NCI-H69 (cell line): ENCODE measurements around the gene SEMA4D.
A peak's percentile ranks its signal among the peaks of the same experiment; 100 is the strongest.

Source experiments
- DNase-seq: peaks from one replicate; lab custom pipeline; 2025; lab: John Stamatoyannopoulos, UW

Gene SEMA4D

GRCh38 chr9:89410641-89411350 is 87.1 kb downstream of the SEMA4D start:
- DNase-seq: peak; percentile 56

- no peak for DNase-seq
Measured at GRCh38 chr9:89410022-89410421, 87.9 kb downstream of the SEMA4D start.

GRCh38 chr9:89409466-89409865 is 88.4 kb downstream of the SEMA4D start:
- DNase-seq: no peak

GRCh38 chr9:89408628-89409101 is 89.2 kb downstream of the SEMA4D start:
- peak; percentile 55 for DNase-seq

- no peak for DNase-seq
Measured at GRCh38 chr9:89407070-89407469, 90.8 kb downstream of the SEMA4D start.

- no peak for DNase-seq
Measured at GRCh38 chr9:89405826-89406225, 92.1 kb downstream of the SEMA4D start.

- DNase-seq: no peak
Measured at GRCh38 chr9:89404074-89404473, 93.8 kb downstream of the SEMA4D start.

GRCh38 chr9:89402695-89403427 is 95.1 kb downstream of the SEMA4D start:
- no peak for DNase-seq

- DNase-seq: no peak
Measured at GRCh38 chr9:89400403-89401116, 97.4 kb downstream of the SEMA4D start.

- DNase-seq: no peak
Measured at GRCh38 chr9:89398621-89399020, 99.3 kb downstream of the SEMA4D start.

GRCh38 chr9:89397471-89397870 is 100.4 kb downstream of the SEMA4D start:
- no peak for DNase-seq

GRCh38 chr9:89395931-89396710 is 101.8 kb downstream of the SEMA4D start:
- no peak for DNase-seq

- no peak for DNase-seq
Measured at GRCh38 chr9:89394412-89394811, 103.5 kb downstream of the SEMA4D start.

- no peak for DNase-seq
Measured at GRCh38 chr9:89391585-89391984, 106.3 kb downstream of the SEMA4D start.

GRCh38 chr9:89390578-89391116 is 107.3 kb downstream of the SEMA4D start:
- no peak for DNase-seq

GRCh38 chr9:89390068-89390555 is 107.8 kb downstream of the SEMA4D start:
- no peak for DNase-seq

- no peak for DNase-seq
Measured at GRCh38 chr9:89388868-89389177, 109.1 kb downstream of the SEMA4D start.

- DNase-seq: no peak
Measured at GRCh38 chr9:89388084-89388867, 109.6 kb downstream of the SEMA4D start.

GRCh38 chr9:89387197-89387849 is 110.6 kb downstream of the SEMA4D start:
- no peak for DNase-seq

- DNase-seq: no peak
Measured at GRCh38 chr9:89386797-89387196, 111.1 kb downstream of the SEMA4D start.
